B cell (primary cell): Measurements from ENCODE around the gene TFF2.

Experiments
- CTCF ChIP-seq: fragments of 200-600 bp; IDR thresholded peaks from one replicate; pipeline ENCODE4 v1.8.0; 2022; ENCODE audit warnings: antibody characterized with exemption, mild to moderate bottlenecking
- EZH2 ChIP-seq: IDR thresholded peaks from 2 replicates; pipeline ENCODE4 v1.6.1; 2012; ENCODE audit warnings: borderline replicate concordance, low read depth, mild to moderate bottlenecking, moderate library complexity, low read length; ENCODE audit not compliant: insufficient read depth, poor library complexity, severe bottlenecking

GRCh38 chr21:42373908-42374455 is 23.2 kb upstream of the TFF2 start:
- TF ChIP-seq CTCF (no peak), EZH2 (no peak)
